ENCODE data around the gene ARHGEF2.
A peak's percentile ranks its signal among the peaks of the same experiment; 100 is the strongest.

ARHGEF2 gene

GRCh38 chr1:155911156-155912055 lies 66.9 kb downstream of the ARHGEF2 start, which contains the start of gene RIT1:
RIT1 (minus strand) TSS chr1:155911349; CDS start chr1:155910761, 588 bp downstream.
- DNase-seq, result peak; percentile 63 to 75

GRCh38 chr1:155910621-155911121 lies 67.7 kb downstream of the ARHGEF2 start:
- peak in 1 of 2 experiments; percentile 47 for DNase-seq

GRCh38 chr1:155909894-155910293 lies 68.5 kb downstream of the ARHGEF2 start:
- peak; percentile 48 to 68 for DNase-seq

- DNase-seq, result no peak
Measured at GRCh38 chr1:155904261-155904660, 74.1 kb downstream of the ARHGEF2 start.

- DNase-seq, result no peak
Measured at GRCh38 chr1:155900161-155900560, 78.2 kb downstream of the ARHGEF2 start.

GRCh38 chr1:155899683-155900082 lies 78.7 kb downstream of the ARHGEF2 start:
- no peak for DNase-seq

- DNase-seq, result no peak
Measured at GRCh38 chr1:155898888-155899287, 79.5 kb downstream of the ARHGEF2 start.

- DNase-seq, result no peak
Measured at GRCh38 chr1:155897746-155898145, 80.6 kb downstream of the ARHGEF2 start.

All from Kasumi-1 (cell line).